H9 (cell line): ENCODE results near the gene EDEM2. TPM values are rescaled to one million over a fixed set of nuclear protein-coding genes. Genes with fewer than 3 reads are reported as not detected.

ENCODE experiments used
- DNase-seq: peaks from one replicate; pipeline ENCODE4 v3.0.0-alpha.2; 2017
- H2AFZ ChIP-seq: one replicate; pipeline ENCODE4 v1.6.1; 2013; ENCODE audit warnings: mild to moderate bottlenecking, low read length, control low read depth, moderate library complexity
- H2AK5ac ChIP-seq: 2 replicates; pipeline ENCODE4 v1.6.1; 2013; ENCODE audit warnings: low read length, control low read depth, mixed read lengths; ENCODE audit not compliant: insufficient read length
- H2BK120ac ChIP-seq: one replicate; pipeline ENCODE4 v1.6.1; 2013; ENCODE audit warnings: low read depth, mild to moderate bottlenecking, low read length, control low read depth, inconsistent platforms; ENCODE audit not compliant: poor library complexity, severe bottlenecking
- H2BK12ac ChIP-seq: 2 replicates; pipeline ENCODE4 v1.6.1; 2013; ENCODE audit warnings: low read length, control low read depth, mixed read lengths, low read depth; ENCODE audit not compliant: insufficient read length
- H2BK15ac ChIP-seq: 2 replicates; pipeline ENCODE4 v1.6.1; 2013; ENCODE audit warnings: low read depth, low read length, control low read depth
- H2BK20ac ChIP-seq: one replicate; pipeline ENCODE4 v1.6.1; 2013; ENCODE audit warnings: low read depth, mild to moderate bottlenecking, low read length, control low read depth, inconsistent platforms; ENCODE audit not compliant: poor library complexity, severe bottlenecking
- H2BK5ac ChIP-seq: 2 replicates; pipeline ENCODE4 v1.6.1; 2013; ENCODE audit warnings: low read length, control low read depth, mixed read lengths; ENCODE audit not compliant: insufficient read length
- H3K14ac ChIP-seq: 2 replicates; pipeline ENCODE4 v1.6.1; 2013; ENCODE audit warnings: low read length, control low read depth; ENCODE audit not compliant: insufficient read depth
- H3K18ac ChIP-seq: 2 replicates; pipeline ENCODE4 v1.6.1; 2013; ENCODE audit warnings: low read depth, mild to moderate bottlenecking, mixed read lengths, low read length, control low read depth; ENCODE audit not compliant: insufficient read length
- H3K23ac ChIP-seq: 2 replicates; pipeline ENCODE4 v1.6.1; 2013; ENCODE audit warnings: low read length, control low read depth, mixed read lengths, low read depth; ENCODE audit not compliant: insufficient read length
- H3K23me2 ChIP-seq: 2 replicates; pipeline ENCODE4 v1.6.1; 2013; ENCODE audit warnings: low read depth, mild to moderate bottlenecking, mixed read lengths, low read length, control low read depth; ENCODE audit not compliant: insufficient read length, poor library complexity, severe bottlenecking
- H3K27ac ChIP-seq: 2 replicates; pipeline ENCODE4 v1.5.1; 2013; ENCODE audit warnings: low read length, control low read depth, mixed read lengths, low read depth; ENCODE audit not compliant: insufficient read length
- H3K27me3 ChIP-seq: 2 replicates; pipeline ENCODE4 v1.6.1; 2013; ENCODE audit warnings: low read length, control low read depth, inconsistent platforms; ENCODE audit not compliant: insufficient read depth
- H3K4ac ChIP-seq: 2 replicates; pipeline ENCODE4 v1.6.1; 2013; ENCODE audit warnings: low read depth, mild to moderate bottlenecking, control low read depth, inconsistent platforms, low read length, moderate library complexity
- H3K4me1 ChIP-seq: 2 replicates; pipeline ENCODE4 v1.6.1; 2013; ENCODE audit warnings: low read length, control low read depth, inconsistent platforms; ENCODE audit not compliant: insufficient read depth
- H3K4me2 ChIP-seq: 2 replicates; pipeline ENCODE4 v1.6.1; 2013; ENCODE audit warnings: low read length, control low read depth, mixed read lengths; ENCODE audit not compliant: insufficient read length, insufficient read depth
- H3K56ac ChIP-seq: 2 replicates; pipeline ENCODE4 v1.6.1; 2013; ENCODE audit warnings: low read depth, mild to moderate bottlenecking, mixed read lengths, low read length, control low read depth; ENCODE audit not compliant: insufficient read length
- H3K79me1 ChIP-seq: 2 replicates; pipeline ENCODE4 v1.6.1; 2013; ENCODE audit warnings: low read depth, mild to moderate bottlenecking, moderate library complexity, low read length, control low read depth, inconsistent platforms; ENCODE audit not compliant: insufficient read depth, poor library complexity, severe bottlenecking
- H3K79me2 ChIP-seq: 2 replicates; pipeline ENCODE4 v1.6.1; 2013; ENCODE audit warnings: low read length, control low read depth, inconsistent platforms; ENCODE audit not compliant: insufficient read depth
- H3K9ac ChIP-seq: 2 replicates; pipeline ENCODE4 v1.6.1; 2013; ENCODE audit warnings: low read length, control low read depth, mixed read lengths; ENCODE audit not compliant: insufficient read length; ENCODE audit errors: extremely low read depth
- H3K9me3 ChIP-seq: one replicate; pipeline ENCODE4 v1.6.1; 2013; ENCODE audit warnings: low read depth, low read length, inconsistent platforms; ENCODE audit not compliant: control insufficient read depth
- H3T11ph ChIP-seq: one replicate; pipeline ENCODE4 v1.6.1; 2013; ENCODE audit warnings: mild to moderate bottlenecking, low read length, control low read depth, inconsistent platforms
- H4K20me1 ChIP-seq: one replicate; pipeline ENCODE4 v1.6.1; 2013; ENCODE audit not compliant: control insufficient read depth, insufficient read length, insufficient read depth
- H4K5ac ChIP-seq: 2 replicates; pipeline ENCODE4 v1.6.1; 2013; ENCODE audit warnings: low read depth, mild to moderate bottlenecking, mixed read lengths, low read length, control low read depth; ENCODE audit not compliant: insufficient read length
- H4K8ac ChIP-seq: replicated peaks from 2 replicates; pipeline ENCODE4 v1.6.1; 2013; ENCODE audit warnings: low read length, control low read depth, mixed read lengths, low read depth; ENCODE audit not compliant: insufficient read length
- H4K91ac ChIP-seq: 2 replicates; pipeline ENCODE4 v1.6.1; 2013; ENCODE audit warnings: low read depth, mild to moderate bottlenecking, moderate library complexity, mixed read lengths, low read length, control low read depth; ENCODE audit not compliant: insufficient read length
- H3K27ac Mint-ChIP-seq, 3 experiments: 2 replicates in 2 of 3; 3 replicates in 1 of 3; pipeline ENCODE4 v1.8.0; 2020 to 2021; ENCODE audit warnings: mixed read lengths in 3 of 3, mild to moderate bottlenecking in 1 of 3, moderate library complexity in 1 of 3
- H3K27me3 Mint-ChIP-seq: 2 replicates; pipeline ENCODE4 v1.8.0; 2021; ENCODE audit warnings: low read depth, mild to moderate bottlenecking, moderate library complexity, mixed read lengths
- H3K36me3 Mint-ChIP-seq, 3 experiments: 2 replicates in 2 of 3; 3 replicates in 1 of 3; pipeline ENCODE4 v1.8.0; 2020 to 2021; ENCODE audit warnings: low read depth in 3 of 3, mixed read lengths in 3 of 3; ENCODE audit not compliant: insufficient read depth in 1 of 3
- H3K4me1 Mint-ChIP-seq, 2 experiments: 2 replicates each; pipeline ENCODE4 v1.8.0; 2020; ENCODE audit warnings: mixed read lengths in 2 of 2
- H3K4me3 Mint-ChIP-seq, 2 experiments: 2 replicates in 1 of 2; 3 replicates in 1 of 2; pipeline ENCODE4 v1.8.0; 2020 to 2021; ENCODE audit warnings: mild to moderate bottlenecking in 2 of 2, mixed read lengths in 2 of 2, moderate library complexity in 1 of 2
- H3K9me3 Mint-ChIP-seq, 2 experiments: 2 replicates in 1 of 2; 3 replicates in 1 of 2; pipeline ENCODE4 v1.8.0; 2020; ENCODE audit warnings: mild to moderate bottlenecking in 2 of 2, mixed read lengths in 2 of 2, moderate library complexity in 1 of 2
- WGBS: extraction: QIAGEN DNeasy Blood & Tissue Kit; methylation state at CpG from one replicate; pipeline ENCODE4 v1.1.7; 2013; ENCODE audit warnings: missing lambda C conversion rate, low lambda C conversion rate, mixed read lengths; ENCODE audit not compliant: insufficient read length; ENCODE audit errors: extremely low coverage; 5-methylcytosine and 5-hydroxymethylcytosine counted together
- total RNA-seq: library from RNA; stranded (reverse); gene quantifications from 2 replicates; pipeline ENCODE4 v1.2.1, GENCODE V29; 2021
- TF ChIP-seq, protein P1 (sequence below): fragments of 200-600 bp; sonication (generic); conservative IDR thresholded peaks from 3 replicates; pipeline ENCODE4 v1.8.0; 2021; ENCODE audit warnings: antibody characterized with exemption, mild to moderate bottlenecking

The EDEM2 gene
- total RNA-seq, 1 experiment from 2014 or later: 27.8 TPM

DNA sequence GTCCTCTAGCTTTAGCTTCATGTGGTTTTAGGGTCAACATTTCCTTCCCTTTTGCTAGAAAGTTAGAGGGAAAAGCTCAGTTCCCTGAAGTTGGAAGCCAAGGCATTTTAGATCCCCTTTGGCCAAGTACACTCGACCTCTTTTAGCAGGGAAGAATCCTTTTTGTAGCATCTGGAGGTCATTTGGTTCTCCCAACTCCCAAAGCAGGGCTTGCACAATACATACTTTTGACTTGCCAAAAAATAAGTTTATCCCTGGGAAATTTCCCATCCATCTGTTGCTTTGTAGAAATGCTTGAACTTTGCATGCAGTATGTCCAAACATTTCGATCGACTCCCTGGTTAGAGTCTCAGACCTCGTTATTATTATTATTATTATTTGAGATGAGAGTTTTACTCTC is 4.6 kb upstream of the EDEM2 start:
- no peak overlapping the region for H2BK120ac ChIP-seq
- no peak overlapping the region for H2BK12ac ChIP-seq
- no CpG with 5 or more reads among the region's 4 CpGs for WGBS
- DNase-seq: no peak
- H3K23ac ChIP-seq: no peak overlapping the region
- Mint-ChIP-seq H3K27me3 (peaks cover 2% of the 10 kb centered on the region), H3K9me3 (peaks cover 5 to 6% of the 10 kb centered on the region in 2 experiments; a peak in 4 of 5 replicates), H3K4me3 (no peak overlapping the region), H3K27ac (no peak overlapping the region), H3K4me1 (peaks cover 8 to 15% of the 10 kb centered on the region in 2 experiments), H3K36me3 (peaks cover 0 to 4% (median 3%) of the 10 kb centered on the region in 3 experiments; a peak in 2 of 7 replicates)
- H2BK15ac ChIP-seq: no peak overlapping the region
- H3K18ac ChIP-seq: no peak overlapping the region
- TF ChIP-seq, protein P1, sequence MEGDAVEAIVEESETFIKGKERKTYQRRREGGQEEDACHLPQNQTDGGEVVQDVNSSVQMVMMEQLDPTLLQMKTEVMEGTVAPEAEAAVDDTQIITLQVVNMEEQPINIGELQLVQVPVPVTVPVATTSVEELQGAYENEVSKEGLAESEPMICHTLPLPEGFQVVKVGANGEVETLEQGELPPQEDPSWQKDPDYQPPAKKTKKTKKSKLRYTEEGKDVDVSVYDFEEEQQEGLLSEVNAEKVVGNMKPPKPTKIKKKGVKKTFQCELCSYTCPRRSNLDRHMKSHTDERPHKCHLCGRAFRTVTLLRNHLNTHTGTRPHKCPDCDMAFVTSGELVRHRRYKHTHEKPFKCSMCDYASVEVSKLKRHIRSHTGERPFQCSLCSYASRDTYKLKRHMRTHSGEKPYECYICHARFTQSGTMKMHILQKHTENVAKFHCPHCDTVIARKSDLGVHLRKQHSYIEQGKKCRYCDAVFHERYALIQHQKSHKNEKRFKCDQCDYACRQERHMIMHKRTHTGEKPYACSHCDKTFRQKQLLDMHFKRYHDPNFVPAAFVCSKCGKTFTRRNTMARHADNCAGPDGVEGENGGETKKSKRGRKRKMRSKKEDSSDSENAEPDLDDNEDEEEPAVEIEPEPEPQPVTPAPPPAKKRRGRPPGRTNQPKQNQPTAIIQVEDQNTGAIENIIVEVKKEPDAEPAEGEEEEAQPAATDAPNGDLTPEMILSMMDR: no peak
- H3K79me2 ChIP-seq: no peaks in the 10 kb centered on the region
- H3K14ac ChIP-seq: no peak overlapping the region
- H3K4me2 ChIP-seq: no peak overlapping the region
- H3K4ac ChIP-seq: no peak overlapping the region
- H3K27ac ChIP-seq: no peak overlapping the region
- H3T11ph ChIP-seq: no peak overlapping the region
- H2AFZ ChIP-seq: no peak overlapping the region
- H3K27me3 ChIP-seq: no peaks in the 10 kb centered on the region
- no peak overlapping the region for H3K56ac ChIP-seq
- H3K9ac ChIP-seq: no peak overlapping the region
- no peak overlapping the region for H4K91ac ChIP-seq
- no peak overlapping the region for H4K8ac ChIP-seq
- H3K23me2 ChIP-seq: no peaks in the 10 kb centered on the region
- no peak overlapping the region for H4K5ac ChIP-seq
- no peaks in the 10 kb centered on the region for H4K20me1 ChIP-seq
- no peak overlapping the region for H2BK20ac ChIP-seq
- H3K9me3 ChIP-seq: peaks cover 4% of the 10 kb centered on the region
- H3K79me1 ChIP-seq: no peaks in the 10 kb centered on the region
- no peak overlapping the region for H2AK5ac ChIP-seq
- no peaks in the 10 kb centered on the region for H3K4me1 ChIP-seq
- H2BK5ac ChIP-seq: no peak overlapping the region
